ENCODE results near the gene PAPLN. TPM values are rescaled to one million over a fixed set of nuclear protein-coding genes. Genes with fewer than 3 reads are reported as not detected.

PAPLN gene, protein sequence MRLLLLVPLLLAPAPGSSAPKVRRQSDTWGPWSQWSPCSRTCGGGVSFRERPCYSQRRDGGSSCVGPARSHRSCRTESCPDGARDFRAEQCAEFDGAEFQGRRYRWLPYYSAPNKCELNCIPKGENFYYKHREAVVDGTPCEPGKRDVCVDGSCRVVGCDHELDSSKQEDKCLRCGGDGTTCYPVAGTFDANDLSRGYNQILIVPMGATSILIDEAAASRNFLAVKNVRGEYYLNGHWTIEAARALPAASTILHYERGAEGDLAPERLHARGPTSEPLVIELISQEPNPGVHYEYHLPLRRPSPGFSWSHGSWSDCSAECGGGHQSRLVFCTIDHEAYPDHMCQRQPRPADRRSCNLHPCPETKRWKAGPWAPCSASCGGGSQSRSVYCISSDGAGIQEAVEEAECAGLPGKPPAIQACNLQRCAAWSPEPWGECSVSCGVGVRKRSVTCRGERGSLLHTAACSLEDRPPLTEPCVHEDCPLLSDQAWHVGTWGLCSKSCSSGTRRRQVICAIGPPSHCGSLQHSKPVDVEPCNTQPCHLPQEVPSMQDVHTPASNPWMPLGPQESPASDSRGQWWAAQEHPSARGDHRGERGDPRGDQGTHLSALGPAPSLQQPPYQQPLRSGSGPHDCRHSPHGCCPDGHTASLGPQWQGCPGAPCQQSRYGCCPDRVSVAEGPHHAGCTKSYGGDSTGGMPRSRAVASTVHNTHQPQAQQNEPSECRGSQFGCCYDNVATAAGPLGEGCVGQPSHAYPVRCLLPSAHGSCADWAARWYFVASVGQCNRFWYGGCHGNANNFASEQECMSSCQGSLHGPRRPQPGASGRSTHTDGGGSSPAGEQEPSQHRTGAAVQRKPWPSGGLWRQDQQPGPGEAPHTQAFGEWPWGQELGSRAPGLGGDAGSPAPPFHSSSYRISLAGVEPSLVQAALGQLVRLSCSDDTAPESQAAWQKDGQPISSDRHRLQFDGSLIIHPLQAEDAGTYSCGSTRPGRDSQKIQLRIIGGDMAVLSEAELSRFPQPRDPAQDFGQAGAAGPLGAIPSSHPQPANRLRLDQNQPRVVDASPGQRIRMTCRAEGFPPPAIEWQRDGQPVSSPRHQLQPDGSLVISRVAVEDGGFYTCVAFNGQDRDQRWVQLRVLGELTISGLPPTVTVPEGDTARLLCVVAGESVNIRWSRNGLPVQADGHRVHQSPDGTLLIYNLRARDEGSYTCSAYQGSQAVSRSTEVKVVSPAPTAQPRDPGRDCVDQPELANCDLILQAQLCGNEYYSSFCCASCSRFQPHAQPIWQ
- 10 to 100 TPM; 18.4 to 20.1 TPM for total RNA-seq
- polyA plus RNA-seq (2013, experiment 1 of 2): 9.0 TPM
- 7.8 TPM for polyA plus RNA-seq (2013, experiment 2 of 2)
- long read RNA-seq, experiment 1, partial matches to known transcripts: 0 of 2 reads
- long read RNA-seq, experiment 1, other reads (novel, unspliced or antisense): 1 of 2 reads
- long read RNA-seq, experiment 2, partial matches to known transcripts: 4 of 12 reads
- long read RNA-seq, experiment 2, other reads (novel, unspliced or antisense): 7 of 12 reads
- long read RNA-seq, experiment 3, full-length matches to known transcripts: 3 of 13 reads
- long read RNA-seq, experiment 3, partial matches to known transcripts: 2 of 13 reads
- long read RNA-seq, experiment 3, other reads (novel, unspliced or antisense): 8 of 13 reads
- long read RNA-seq, experiment 4, partial matches to known transcripts: 0 of 1 reads
- long read RNA-seq, experiment 4, other reads (novel, unspliced or antisense): 1 of 1 reads

DNA sequence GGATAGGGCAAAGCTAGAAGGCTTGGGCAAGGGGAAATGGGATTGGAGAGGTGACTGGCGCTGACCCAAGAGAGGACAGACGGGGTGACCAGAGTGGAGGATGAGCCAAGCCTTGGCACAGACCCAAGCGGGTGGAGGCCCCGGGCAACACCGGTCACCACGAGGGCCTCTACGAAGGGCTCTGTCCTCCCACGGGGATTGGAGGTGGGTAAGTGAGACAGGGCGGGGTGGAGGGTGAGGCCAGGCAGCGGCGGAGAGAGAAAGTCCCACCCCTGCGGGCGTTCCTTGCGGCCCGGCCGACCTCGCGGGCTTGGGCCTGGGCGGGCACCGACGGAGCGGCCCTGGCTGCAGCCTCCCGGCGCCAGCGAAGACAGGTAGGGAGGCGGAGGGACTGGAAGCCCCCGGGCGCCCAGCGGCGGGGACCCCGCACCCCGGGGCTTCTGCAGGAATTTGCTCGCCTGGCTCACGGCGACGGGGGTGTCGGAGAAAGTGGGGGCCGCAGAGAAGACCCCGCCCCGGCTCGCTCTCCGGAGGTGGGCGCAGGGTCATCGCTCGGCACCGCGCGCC, at the start of gene PAPLN:
Gene PAPLN (plus strand): TSS at position 288 of the 567 bp plus-strand sequence. CDS start 2,273 bp downstream, outside the sequence.
- Histone ChIP-seq H3K9me3 (ENCODE audit: control insufficient read depth, low read length) (no peaks in the 10 kb centered on the region), H3K36me3 (ENCODE audit: control insufficient read depth, insufficient read depth, low read length) (no peaks in the 10 kb centered on the region), H3K27ac (ENCODE audit: low read depth, low read length) (no peak within 1 kb of the TSS), H3K4me3 (ENCODE audit: low read length) (peak within 1 kb of the TSS; percentile 77), H3K9ac (ENCODE audit: extremely low read depth, low read length, poor library complexity, severe bottlenecking) (peak within 1 kb of the TSS; percentile 25), H3K4me1 (ENCODE audit: control insufficient read depth, insufficient read depth, low read length) (peaks cover 34% of the 10 kb centered on the region), H3K27me3 (ENCODE audit: control insufficient read depth, insufficient read depth, low read length, poor library complexity, severe bottlenecking) (peaks cover 56% of the 10 kb centered on the region)
- Mint-ChIP-seq H3K27me3 (ENCODE audit: insufficient read depth) (peaks cover 72% of the 10 kb centered on the region), H3K27ac (peak within 1 kb of the TSS; percentile 25), H3K4me1 (peaks cover 52% of the 10 kb centered on the region), H3K36me3 (ENCODE audit: low read depth) (no peaks in the 10 kb centered on the region), H3K9me3 (no peaks in the 10 kb centered on the region), H3K4me3 (peak within 1 kb of the TSS; percentile 50)
- DNase-seq: peak; percentile 77
- TF ChIP-seq, protein P1, sequence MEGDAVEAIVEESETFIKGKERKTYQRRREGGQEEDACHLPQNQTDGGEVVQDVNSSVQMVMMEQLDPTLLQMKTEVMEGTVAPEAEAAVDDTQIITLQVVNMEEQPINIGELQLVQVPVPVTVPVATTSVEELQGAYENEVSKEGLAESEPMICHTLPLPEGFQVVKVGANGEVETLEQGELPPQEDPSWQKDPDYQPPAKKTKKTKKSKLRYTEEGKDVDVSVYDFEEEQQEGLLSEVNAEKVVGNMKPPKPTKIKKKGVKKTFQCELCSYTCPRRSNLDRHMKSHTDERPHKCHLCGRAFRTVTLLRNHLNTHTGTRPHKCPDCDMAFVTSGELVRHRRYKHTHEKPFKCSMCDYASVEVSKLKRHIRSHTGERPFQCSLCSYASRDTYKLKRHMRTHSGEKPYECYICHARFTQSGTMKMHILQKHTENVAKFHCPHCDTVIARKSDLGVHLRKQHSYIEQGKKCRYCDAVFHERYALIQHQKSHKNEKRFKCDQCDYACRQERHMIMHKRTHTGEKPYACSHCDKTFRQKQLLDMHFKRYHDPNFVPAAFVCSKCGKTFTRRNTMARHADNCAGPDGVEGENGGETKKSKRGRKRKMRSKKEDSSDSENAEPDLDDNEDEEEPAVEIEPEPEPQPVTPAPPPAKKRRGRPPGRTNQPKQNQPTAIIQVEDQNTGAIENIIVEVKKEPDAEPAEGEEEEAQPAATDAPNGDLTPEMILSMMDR (conservative IDR thresholded peaks at IDR 0.05): no peak
- WGBS, 2 experiments (ENCODE audit: insufficient coverage in 1 of 2, insufficient read length in 1 of 2): 9 to 17% methylated on average over 14 to 48 of the region's 48 CpGs

DNA sequence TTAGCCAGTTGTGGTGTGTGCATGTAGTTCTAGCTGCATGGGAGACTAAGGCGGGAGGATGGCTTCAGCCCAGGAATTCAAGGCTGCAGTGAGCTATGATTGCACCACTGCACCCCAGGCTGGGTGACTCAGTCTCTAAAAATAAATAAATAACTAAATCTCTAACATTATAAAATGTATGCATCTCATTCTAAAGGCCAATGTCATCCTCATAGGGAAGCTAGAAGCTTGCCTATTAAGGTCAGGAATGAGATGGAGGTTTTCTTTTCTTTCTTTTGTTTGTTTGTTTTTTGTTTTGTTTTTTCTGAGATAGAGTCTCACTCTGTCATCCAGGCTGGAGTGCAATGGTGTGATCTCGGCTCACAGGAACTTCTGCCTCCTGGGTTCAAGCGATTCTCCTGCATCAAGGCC, 48.8 kb upstream of the PAPLN start:
- no peak for DNase-seq
- Histone ChIP-seq H3K36me3 (ENCODE audit: control insufficient read depth, insufficient read depth, low read length) (peaks cover 63% of the 10 kb centered on the region), H3K4me1 (ENCODE audit: control insufficient read depth, insufficient read depth, low read length) (no peaks in the 10 kb centered on the region), H3K9me3 (ENCODE audit: control insufficient read depth, low read length) (no peaks in the 10 kb centered on the region), H3K27me3 (ENCODE audit: control insufficient read depth, insufficient read depth, low read length, poor library complexity, severe bottlenecking) (no peaks in the 10 kb centered on the region), H3K27ac (ENCODE audit: low read depth, low read length) (no peak overlapping the region), H3K9ac (ENCODE audit: extremely low read depth, low read length, poor library complexity, severe bottlenecking) (no peak overlapping the region), H3K4me3 (ENCODE audit: low read length) (no peak overlapping the region)
- Mint-ChIP-seq H3K4me1 (no peaks in the 10 kb centered on the region), H3K36me3 (ENCODE audit: low read depth) (peaks cover 63% of the 10 kb centered on the region), H3K27ac (no peak overlapping the region), H3K9me3 (peaks cover 10% of the 10 kb centered on the region), H3K4me3 (no peak overlapping the region), H3K27me3 (ENCODE audit: insufficient read depth) (no peaks in the 10 kb centered on the region)
- 91 to 95% methylated on average over 3 of the region's 3 CpGs for WGBS, 2 experiments (ENCODE audit: insufficient coverage in 1 of 2, insufficient read length in 1 of 2)
- TF ChIP-seq, protein P1 (conservative IDR thresholded peaks at IDR 0.05): no peak
